ENCODE results near the gene FEV.

The FEV gene

GRCh38 chr2:218954541-218955300 lies 30.3 kb downstream of the FEV start:
- TF ChIP-seq CTCF (conservative IDR thresholded peaks at IDR 0.05; ENCODE audit: low read depth, low read length): no peak

GRCh38 chr2:218953366-218953954 lies 31.5 kb downstream of the FEV start:
- no peaks in the 10 kb centered on the region for H3K36me3 ChIP-seq (ENCODE audit: insufficient read depth)
- no peak overlapping the region for H3K4me3 ChIP-seq (IDR thresholded peaks at IDR 0.05; ENCODE audit: insufficient read depth, low read depth, low read length)
- H2AFZ ChIP-seq (ENCODE audit: low read depth): no peak overlapping the region
- no peaks in the 10 kb centered on the region; the same call in 1 of the 2 replicates for H3K27me3 ChIP-seq (ENCODE audit: insufficient read depth, low read depth)
- no peak overlapping the region for H3K9ac ChIP-seq
- no peaks in the 10 kb centered on the region for H3K79me2 ChIP-seq (ENCODE audit: insufficient read depth, low read depth)
- TF ChIP-seq CTCF (conservative IDR thresholded peaks at IDR 0.05; ENCODE audit: low read depth, low read length): no peak
- no peaks in the 10 kb centered on the region for H3K4me1 ChIP-seq (ENCODE audit: low read depth, poor library complexity, severe bottlenecking)
- H3K27ac ChIP-seq: no peak overlapping the region
- H4K20me1 ChIP-seq (ENCODE audit: insufficient read depth): no peaks in the 10 kb centered on the region
- no peak overlapping the region for H3K4me2 ChIP-seq

More at GRCh38 chr2:218954541-218955300, 30.3 kb downstream of the FEV start:
- H3K9ac ChIP-seq: no peak overlapping the region
- H3K27me3 ChIP-seq (ENCODE audit: insufficient read depth, low read depth): no peaks in the 10 kb centered on the region; the same call in 1 of the 2 replicates
- no peak overlapping the region for H3K4me3 ChIP-seq (IDR thresholded peaks at IDR 0.05; ENCODE audit: insufficient read depth, low read depth, low read length)
- no peak overlapping the region for H3K27ac ChIP-seq
- no peaks in the 10 kb centered on the region for H4K20me1 ChIP-seq (ENCODE audit: insufficient read depth)
- no peaks in the 10 kb centered on the region for H3K36me3 ChIP-seq (ENCODE audit: insufficient read depth)
- no peaks in the 10 kb centered on the region for H3K4me1 ChIP-seq (ENCODE audit: low read depth, poor library complexity, severe bottlenecking)
- no peak overlapping the region for H3K4me2 ChIP-seq
- H2AFZ ChIP-seq (ENCODE audit: low read depth): no peak overlapping the region
- no peaks in the 10 kb centered on the region for H3K79me2 ChIP-seq (ENCODE audit: insufficient read depth, low read depth)

GRCh38 chr2:218952160-218952559 lies 32.8 kb downstream of the FEV start:
- Histone ChIP-seq H3K36me3 (ENCODE audit: insufficient read depth) (no peaks in the 10 kb centered on the region), H3K27ac (no peak overlapping the region), H3K4me3 (IDR thresholded peaks at IDR 0.05; ENCODE audit: insufficient read depth, low read depth, low read length) (no peak overlapping the region), H2AFZ (ENCODE audit: low read depth) (no peak overlapping the region), H3K4me1 (ENCODE audit: low read depth, poor library complexity, severe bottlenecking) (no peaks in the 10 kb centered on the region), H3K27me3 (ENCODE audit: insufficient read depth, low read depth) (no peaks in the 10 kb centered on the region; the same call in 1 of the 2 replicates), H4K20me1 (ENCODE audit: insufficient read depth) (no peaks in the 10 kb centered on the region), H3K4me2 (no peak overlapping the region), H3K79me2 (ENCODE audit: insufficient read depth, low read depth) (no peaks in the 10 kb centered on the region), H3K9ac (no peak overlapping the region)
- TF ChIP-seq CTCF (conservative IDR thresholded peaks at IDR 0.05; ENCODE audit: low read depth, low read length): no peak

DNA sequence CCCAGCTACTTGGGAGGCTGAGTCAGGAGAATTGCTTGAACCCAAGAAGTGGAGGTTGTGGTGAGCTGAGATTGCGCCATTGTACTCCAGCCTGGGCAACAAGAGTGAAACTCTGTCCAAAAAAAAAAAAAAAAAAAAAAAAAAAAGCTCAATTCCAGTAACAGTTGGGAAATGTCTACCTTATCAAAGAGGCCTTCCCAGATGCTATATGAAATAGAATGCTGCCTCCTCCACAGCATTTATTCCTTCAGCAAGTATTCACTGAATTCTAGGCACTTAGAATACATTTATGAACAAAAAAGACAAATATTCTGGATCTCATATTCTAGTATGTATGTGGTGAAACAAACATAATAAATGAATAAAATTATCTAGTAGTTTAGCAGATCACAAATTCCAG lies 38.4 kb downstream of the FEV start:
- no peak overlapping the region for H3K9ac ChIP-seq
- H3K4me2 ChIP-seq: no peak overlapping the region

More for the DNA sequence above, 38.4 kb downstream of the FEV start:
- H3K36me3 ChIP-seq (ENCODE audit: insufficient read depth): no peaks in the 10 kb centered on the region
- H3K4me3 ChIP-seq (IDR thresholded peaks at IDR 0.05; ENCODE audit: insufficient read depth, low read depth, low read length): no peak overlapping the region
- H3K79me2 ChIP-seq (ENCODE audit: insufficient read depth, low read depth): no peaks in the 10 kb centered on the region
- H3K27me3 ChIP-seq (ENCODE audit: insufficient read depth, low read depth): no peaks in the 10 kb centered on the region; the same call in 1 of the 2 replicates
- H4K20me1 ChIP-seq (ENCODE audit: insufficient read depth): no peaks in the 10 kb centered on the region
- no peaks in the 10 kb centered on the region for H3K4me1 ChIP-seq (ENCODE audit: low read depth, poor library complexity, severe bottlenecking)
- H2AFZ ChIP-seq (ENCODE audit: low read depth): no peak overlapping the region
- TF ChIP-seq CTCF (conservative IDR thresholded peaks at IDR 0.05; ENCODE audit: low read depth, low read length): no peak
- H3K27ac ChIP-seq: no peak overlapping the region
